ENCODE measurements around the gene ADGRL3. TPM values are rescaled to one million over a fixed set of nuclear protein-coding genes. Genes with fewer than 3 reads are reported as not detected.

Gene ADGRL3
- total and polyA plus RNA-seq, 5 donors: 0.52 to 3.8 (median 3.2) TPM

- Histone ChIP-seq H3K4me3 (ENCODE audit: low read length) (no peak overlapping the region), H3K27ac (ENCODE audit: low read length) (no peak overlapping the region), H3K27me3 (ENCODE audit: control insufficient read depth, insufficient read depth) (no peaks in the 10 kb centered on the region), H3K4me1 (ENCODE audit: control insufficient read depth, insufficient read depth, low read length) (no peaks in the 10 kb centered on the region), H3K9me3 (ENCODE audit: control insufficient read depth, low read length) (no peaks in the 10 kb centered on the region)
- ATAC-seq (no peak), DNase-seq (no peak)
- intact Hi-C loops (cut with DNase I): no loop called here
- 91% methylated on average over 14 of the region's 14 CpGs for WGBS
Measured at GRCh38 chr4:62070291-62070852, 870.2 kb downstream of the ADGRL3 start.

DNA sequence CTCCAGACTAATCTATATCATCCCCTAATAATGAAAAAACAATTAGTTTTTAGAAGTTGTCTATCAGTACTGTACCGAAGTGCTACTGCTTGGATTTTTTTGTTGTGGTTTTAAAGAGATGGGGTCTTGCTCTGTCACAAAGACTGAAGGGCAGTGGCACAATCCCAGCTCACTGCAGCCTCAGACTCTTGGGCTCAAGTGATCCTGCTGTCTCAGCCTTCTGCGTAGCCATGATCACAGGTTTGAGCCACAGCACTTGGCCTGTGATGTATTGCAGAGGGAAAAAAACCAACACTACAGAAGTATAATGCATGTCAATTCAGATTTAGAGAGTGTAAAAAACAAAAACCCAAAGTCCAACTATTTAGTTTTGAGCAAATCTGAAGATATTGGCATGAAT, 875.0 kb downstream of the ADGRL3 start:
- Histone ChIP-seq H3K4me1 (ENCODE audit: control insufficient read depth, insufficient read depth, low read length) (no peaks in the 10 kb centered on the region), H3K27ac (ENCODE audit: low read length) (no peak overlapping the region), H3K4me3 (ENCODE audit: low read length) (no peak overlapping the region), H3K27me3 (ENCODE audit: control insufficient read depth, insufficient read depth) (no peaks in the 10 kb centered on the region), H3K9me3 (ENCODE audit: control insufficient read depth, low read length) (no peaks in the 10 kb centered on the region)
- DNase-seq (no peak), ATAC-seq (no peak)
- 80% methylated on average over 2 of the region's 2 CpGs for WGBS
- intact Hi-C loops (cut with DNase I): no loop called here

- no peaks in the 10 kb centered on the region for H3K27me3 ChIP-seq (ENCODE audit: control insufficient read depth, insufficient read depth)
- ATAC-seq: no peak
- no peaks in the 10 kb centered on the region for H3K4me1 ChIP-seq (ENCODE audit: control insufficient read depth, insufficient read depth, low read length)
- intact Hi-C loops (cut with DNase I): no loop called here
- DNase-seq: no peak
- H3K4me3 ChIP-seq (ENCODE audit: low read length): no peak overlapping the region
- no peaks in the 10 kb centered on the region for H3K9me3 ChIP-seq (ENCODE audit: control insufficient read depth, low read length)
- 85% methylated on average over 3 of the region's 3 CpGs for WGBS
- H3K27ac ChIP-seq (ENCODE audit: low read length): no peak overlapping the region
Measured at GRCh38 chr4:62075521-62075920, 875.4 kb downstream of the ADGRL3 start.

DNA sequence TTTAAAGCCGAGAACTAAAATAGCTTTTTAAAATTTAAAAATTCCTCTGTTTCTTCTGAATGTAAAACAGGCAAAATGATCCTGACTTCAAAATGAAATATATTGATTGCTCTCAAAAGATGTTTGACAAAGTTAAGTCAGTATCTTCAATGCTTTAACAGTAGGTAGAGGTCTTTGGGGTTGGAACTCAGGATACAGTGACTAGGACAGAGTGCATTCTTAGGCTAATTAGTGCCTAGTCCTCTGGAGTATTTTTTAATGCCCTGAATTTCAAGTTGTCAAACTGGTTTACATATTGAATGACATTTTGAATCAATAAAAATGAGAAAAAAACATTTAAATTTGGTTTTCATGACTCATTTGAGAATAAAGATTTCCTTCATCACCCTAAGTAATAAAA, 877.3 kb downstream of the ADGRL3 start:
- H3K9me3 ChIP-seq (ENCODE audit: control insufficient read depth, low read length): no peaks in the 10 kb centered on the region
- no peaks in the 10 kb centered on the region for H3K27me3 ChIP-seq (ENCODE audit: control insufficient read depth, insufficient read depth)
- WGBS: 84% methylated on average over 1 of the region's 1 CpG
- H3K4me3 ChIP-seq (ENCODE audit: low read length): no peak overlapping the region
- DNase-seq (no peak), ATAC-seq (no peak)
- H3K27ac ChIP-seq (ENCODE audit: low read length): no peak overlapping the region
- intact Hi-C loops (cut with DNase I): no loop called here
- H3K4me1 ChIP-seq (ENCODE audit: control insufficient read depth, insufficient read depth, low read length): no peaks in the 10 kb centered on the region

DNA sequence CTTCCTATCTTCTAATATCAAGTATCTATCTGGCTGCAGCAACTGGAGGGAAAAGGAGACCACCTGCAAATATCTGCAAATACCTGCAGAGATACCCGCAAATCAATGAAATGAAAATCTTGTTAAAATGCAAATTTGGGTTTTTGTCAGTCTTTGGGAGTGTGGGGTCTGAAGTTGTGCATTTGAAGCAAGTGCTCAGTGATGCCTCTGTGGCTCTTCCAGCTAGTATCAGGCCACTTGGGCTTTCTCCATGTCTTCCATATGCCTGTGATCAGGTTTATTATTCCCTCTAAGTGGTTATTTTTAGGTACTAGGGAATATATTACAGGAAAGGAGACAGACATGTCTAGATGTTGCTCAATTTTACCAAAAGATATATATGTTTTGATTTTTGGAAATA, 880.3 kb downstream of the ADGRL3 start:
- no peaks in the 10 kb centered on the region for H3K27me3 ChIP-seq (ENCODE audit: control insufficient read depth, insufficient read depth)
- no peak for DNase-seq
- no peaks in the 10 kb centered on the region for H3K4me1 ChIP-seq (ENCODE audit: control insufficient read depth, insufficient read depth, low read length)
- no peaks in the 10 kb centered on the region for H3K9me3 ChIP-seq (ENCODE audit: control insufficient read depth, low read length)
- no peak for ATAC-seq
- 33% methylated on average over 1 of the region's 1 CpG for WGBS
- no peak overlapping the region for H3K27ac ChIP-seq (ENCODE audit: low read length)
- no peak overlapping the region for H3K4me3 ChIP-seq (ENCODE audit: low read length)
- intact Hi-C loops (cut with DNase I): no loop called here

DNA sequence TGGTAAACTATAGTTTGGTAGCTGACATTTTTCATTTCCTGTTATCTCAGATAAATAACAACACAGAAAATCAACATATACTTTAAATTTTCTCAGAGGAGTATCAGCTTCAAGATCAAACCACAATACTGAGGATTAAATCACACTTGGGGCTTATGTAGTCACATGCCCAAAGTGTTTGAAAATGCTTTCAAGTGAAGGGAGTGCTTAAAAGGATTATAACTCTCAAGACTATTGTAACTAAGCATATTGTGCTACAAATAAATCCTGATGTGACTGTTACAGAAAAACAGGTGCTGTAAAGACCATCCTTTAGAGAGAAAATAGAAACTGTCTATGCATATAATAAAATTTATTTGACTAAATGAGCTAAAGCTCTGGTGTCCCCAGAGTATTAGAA, 887.6 kb downstream of the ADGRL3 start:
- Histone ChIP-seq H3K27me3 (ENCODE audit: control insufficient read depth, insufficient read depth) (no peaks in the 10 kb centered on the region), H3K4me1 (ENCODE audit: control insufficient read depth, insufficient read depth, low read length) (no peaks in the 10 kb centered on the region), H3K27ac (ENCODE audit: low read length) (no peak overlapping the region), H3K9me3 (ENCODE audit: control insufficient read depth, low read length) (no peaks in the 10 kb centered on the region), H3K4me3 (ENCODE audit: low read length) (no peak overlapping the region)
- intact Hi-C loops (cut with DNase I): no loop called here
- ATAC-seq (no peak), DNase-seq (no peak)

DNA sequence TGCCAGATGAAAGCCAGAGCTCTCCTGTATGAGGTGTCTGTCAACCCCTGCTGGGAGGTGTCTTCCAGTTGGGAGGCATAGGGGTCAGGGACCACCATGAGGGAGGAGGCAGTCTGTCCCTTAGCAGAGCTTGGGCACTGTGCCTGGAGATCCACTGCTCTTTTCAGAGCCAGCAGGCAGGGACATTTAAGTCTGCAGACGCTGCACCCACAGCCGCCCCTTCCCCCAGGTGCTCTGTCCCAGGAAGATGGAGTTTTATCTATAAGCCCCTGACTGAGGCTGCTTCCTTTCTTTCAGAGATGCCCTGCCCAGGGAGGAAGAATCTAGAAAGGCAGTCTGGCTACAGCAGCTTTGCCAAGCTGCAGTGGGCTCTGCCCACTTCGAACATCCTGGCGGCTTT, 893.6 kb downstream of the ADGRL3 start:
- no peak overlapping the region for H3K27ac ChIP-seq (ENCODE audit: low read length)
- ATAC-seq (no peak), DNase-seq (no peak)
- H3K4me3 ChIP-seq (ENCODE audit: low read length): no peak overlapping the region
- no peaks in the 10 kb centered on the region for H3K4me1 ChIP-seq (ENCODE audit: control insufficient read depth, insufficient read depth, low read length)
- WGBS: 89% methylated on average over 4 of the region's 4 CpGs
- intact Hi-C loops (cut with DNase I): no loop called here
- no peaks in the 10 kb centered on the region for H3K27me3 ChIP-seq (ENCODE audit: control insufficient read depth, insufficient read depth)
- H3K9me3 ChIP-seq (ENCODE audit: control insufficient read depth, low read length): no peaks in the 10 kb centered on the region

DNA sequence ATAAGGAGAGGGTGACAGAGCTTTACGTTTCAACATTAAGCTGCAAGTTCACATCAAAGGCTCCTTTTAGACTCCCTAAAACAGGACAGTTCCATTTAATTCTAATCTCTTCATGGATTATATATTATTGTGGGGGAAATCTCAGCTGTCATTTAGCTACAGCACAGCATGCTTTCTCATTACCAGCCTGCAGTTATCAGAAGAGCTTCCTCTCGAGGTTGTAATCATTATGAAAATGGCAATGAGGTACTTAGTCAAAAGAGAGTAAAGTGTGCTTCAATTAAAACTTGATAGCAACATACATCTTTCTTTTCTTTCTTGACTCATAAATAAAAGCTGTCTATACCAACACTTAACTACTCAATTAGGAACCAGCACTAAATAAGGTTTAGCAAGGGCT, 896.8 kb downstream of the ADGRL3 start:
- Histone ChIP-seq H3K27ac (ENCODE audit: low read length) (no peak overlapping the region), H3K4me1 (ENCODE audit: control insufficient read depth, insufficient read depth, low read length) (no peaks in the 10 kb centered on the region), H3K27me3 (ENCODE audit: control insufficient read depth, insufficient read depth) (no peaks in the 10 kb centered on the region), H3K9me3 (ENCODE audit: control insufficient read depth, low read length) (no peaks in the 10 kb centered on the region), H3K4me3 (ENCODE audit: low read length) (no peak overlapping the region)
- 41% methylated on average over 2 of the region's 2 CpGs for WGBS
- intact Hi-C loops (cut with DNase I): no loop called here
- ATAC-seq (no peak), DNase-seq (no peak)

DNA sequence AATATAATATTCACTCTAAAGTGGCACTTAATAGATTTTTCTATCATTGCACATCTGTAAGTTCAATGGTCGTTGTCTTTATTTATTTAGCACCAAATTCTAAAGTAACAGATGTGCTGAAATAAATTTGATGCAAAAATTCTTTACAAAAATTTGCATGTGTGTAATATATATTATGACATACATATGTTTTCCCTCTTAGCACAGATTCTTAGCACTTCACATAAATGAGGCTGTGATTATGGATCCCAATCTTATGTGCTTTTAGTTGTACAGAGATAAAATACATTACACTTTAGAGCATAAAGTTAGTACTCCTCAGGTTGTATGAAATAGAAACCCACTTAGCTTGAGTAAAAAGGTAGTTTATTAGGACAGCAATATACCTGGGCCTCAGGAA, 915.1 kb downstream of the ADGRL3 start:
- 79% methylated on average over 1 of the region's 1 CpG for WGBS
- DNase-seq (no peak), ATAC-seq (no peak)
- Histone ChIP-seq H3K4me3 (ENCODE audit: low read length) (no peak overlapping the region), H3K9me3 (ENCODE audit: control insufficient read depth, low read length) (no peaks in the 10 kb centered on the region), H3K4me1 (ENCODE audit: control insufficient read depth, insufficient read depth, low read length) (no peaks in the 10 kb centered on the region), H3K27ac (ENCODE audit: low read length) (no peak overlapping the region), H3K27me3 (ENCODE audit: control insufficient read depth, insufficient read depth) (no peaks in the 10 kb centered on the region)
- intact Hi-C loops (cut with DNase I): no loop called here

- Histone ChIP-seq H3K4me1 (ENCODE audit: control insufficient read depth, insufficient read depth, low read length) (no peaks in the 10 kb centered on the region), H3K27ac (ENCODE audit: low read length) (no peak overlapping the region)
Measured at GRCh38 chr4:62117886-62118285, 917.8 kb downstream of the ADGRL3 start.

GRCh38 chr4:62118558-62118957, 918.4 kb downstream of the ADGRL3 start:
- Histone ChIP-seq H3K4me1 (ENCODE audit: control insufficient read depth, insufficient read depth, low read length) (no peaks in the 10 kb centered on the region), H3K4me3 (ENCODE audit: low read length) (no peak overlapping the region), H3K9me3 (ENCODE audit: control insufficient read depth, low read length) (no peaks in the 10 kb centered on the region), H3K27me3 (ENCODE audit: control insufficient read depth, insufficient read depth) (no peaks in the 10 kb centered on the region), H3K27ac (ENCODE audit: low read length) (no peak overlapping the region)
- intact Hi-C loops (cut with DNase I): no loop called here
- no peak for DNase-seq
- ATAC-seq: no peak
- WGBS: 52% methylated on average over 2 of the region's 2 CpGs

More at GRCh38 chr4:62117886-62118285, 917.8 kb downstream of the ADGRL3 start:
- ATAC-seq: no peak
- DNase-seq: no peak
- H3K9me3 ChIP-seq (ENCODE audit: control insufficient read depth, low read length): no peaks in the 10 kb centered on the region
- H3K4me3 ChIP-seq (ENCODE audit: low read length): no peak overlapping the region
- no peaks in the 10 kb centered on the region for H3K27me3 ChIP-seq (ENCODE audit: control insufficient read depth, insufficient read depth)
- WGBS: 92% methylated on average over 2 of the region's 2 CpGs
- intact Hi-C loops (cut with DNase I): no loop called here

GRCh38 chr4:62119195-62119594, 919.1 kb downstream of the ADGRL3 start:
- Histone ChIP-seq H3K9me3 (ENCODE audit: control insufficient read depth, low read length) (no peaks in the 10 kb centered on the region), H3K27me3 (ENCODE audit: control insufficient read depth, insufficient read depth) (no peaks in the 10 kb centered on the region), H3K27ac (ENCODE audit: low read length) (no peak overlapping the region), H3K4me3 (ENCODE audit: low read length) (no peak overlapping the region), H3K4me1 (ENCODE audit: control insufficient read depth, insufficient read depth, low read length) (no peaks in the 10 kb centered on the region)
- intact Hi-C loops (cut with DNase I): no loop called here
- no peak for DNase-seq
- ATAC-seq: no peak

Measured in right cardiac atrium (tissue), 5 donors.